ENCODE data around the gene RRAGD. TPM values are rescaled to one million over a fixed set of nuclear protein-coding genes. Genes with fewer than 3 reads are reported as not detected.
A peak's percentile ranks its signal among the peaks of the same experiment; 100 is the strongest.

RRAGD gene
- polyA plus RNA-seq, 1 donor, result 60.9 TPM

GRCh38 chr6:89350281-89350966, 61.6 kb downstream of the RRAGD start:
- H3K27ac ChIP-seq (ENCODE audit: low read length), result peak overlapping the region; percentile 30
- H3K9me3 ChIP-seq (ENCODE audit: control insufficient read depth, low read depth, low read length), result no peaks in the 10 kb centered on the region
- peaks cover 18% of the 10 kb centered on the region for H3K4me1 ChIP-seq (ENCODE audit: control insufficient read depth, insufficient read depth, low read length)
- H3K4me3 ChIP-seq (ENCODE audit: low read length), result no peak overlapping the region
- no peaks in the 10 kb centered on the region for H3K27me3 ChIP-seq (ENCODE audit: control insufficient read depth, insufficient read depth, low read length)
- WGBS (ENCODE audit: insufficient coverage, low lambda C conversion rate), result 76% methylated on average over 2 of the region's 4 CpGs
- H3K36me3 ChIP-seq (ENCODE audit: control insufficient read depth, insufficient read depth, low read length), result no peaks in the 10 kb centered on the region
- DNase-seq, result peak in 1 of 2 donors; percentile 60

GRCh38 chr6:89348372-89348771, 63.7 kb downstream of the RRAGD start:
- no CpG with 5 or more reads among the region's 1 CpG for WGBS (ENCODE audit: insufficient coverage, low lambda C conversion rate)
- H3K36me3 ChIP-seq (ENCODE audit: control insufficient read depth, insufficient read depth, low read length), result no peaks in the 10 kb centered on the region
- no peak overlapping the region for H3K27ac ChIP-seq (ENCODE audit: low read length)
- H3K27me3 ChIP-seq (ENCODE audit: control insufficient read depth, insufficient read depth, low read length), result no peaks in the 10 kb centered on the region
- peaks cover 17% of the 10 kb centered on the region for H3K4me1 ChIP-seq (ENCODE audit: control insufficient read depth, insufficient read depth, low read length)
- DNase-seq, result no peak
- no peaks in the 10 kb centered on the region for H3K9me3 ChIP-seq (ENCODE audit: control insufficient read depth, low read depth, low read length)
- no peak overlapping the region for H3K4me3 ChIP-seq (ENCODE audit: low read length)

GRCh38 chr6:89347825-89348224, 64.2 kb downstream of the RRAGD start:
- H3K27ac ChIP-seq (ENCODE audit: low read length), result no peak overlapping the region

GRCh38 chr6:89346433-89346832, 65.6 kb downstream of the RRAGD start:
- WGBS (ENCODE audit: insufficient coverage, low lambda C conversion rate), result no CpG with 5 or more reads among the region's 4 CpGs
- H3K27me3 ChIP-seq (ENCODE audit: control insufficient read depth, insufficient read depth, low read length), result no peaks in the 10 kb centered on the region
- no peak overlapping the region for H3K4me3 ChIP-seq (ENCODE audit: low read length)
- H3K9me3 ChIP-seq (ENCODE audit: control insufficient read depth, low read depth, low read length), result no peaks in the 10 kb centered on the region
- H3K4me1 ChIP-seq (ENCODE audit: control insufficient read depth, insufficient read depth, low read length), result peaks cover 14% of the 10 kb centered on the region
- DNase-seq, result no peak
- no peak overlapping the region for H3K27ac ChIP-seq (ENCODE audit: low read length)
- peaks cover 7% of the 10 kb centered on the region for H3K36me3 ChIP-seq (ENCODE audit: control insufficient read depth, insufficient read depth, low read length)

More at GRCh38 chr6:89347825-89348224, 64.2 kb downstream of the RRAGD start:
- Histone ChIP-seq H3K4me3 (ENCODE audit: low read length) (no peak overlapping the region), H3K36me3 (ENCODE audit: control insufficient read depth, insufficient read depth, low read length) (no peaks in the 10 kb centered on the region), H3K4me1 (ENCODE audit: control insufficient read depth, insufficient read depth, low read length) (peaks cover 14% of the 10 kb centered on the region), H3K27me3 (ENCODE audit: control insufficient read depth, insufficient read depth, low read length) (no peaks in the 10 kb centered on the region), H3K9me3 (ENCODE audit: control insufficient read depth, low read depth, low read length) (no peaks in the 10 kb centered on the region)
- peak in 1 of 2 donors; percentile 21 for DNase-seq
- no CpG with 5 or more reads among the region's 2 CpGs for WGBS (ENCODE audit: insufficient coverage, low lambda C conversion rate)

- Histone ChIP-seq H3K27ac (ENCODE audit: low read length) (no peak overlapping the region), H3K36me3 (ENCODE audit: control insufficient read depth, insufficient read depth, low read length) (peaks cover 51% of the 10 kb centered on the region), H3K4me1 (ENCODE audit: control insufficient read depth, insufficient read depth, low read length) (no peaks in the 10 kb centered on the region), H3K27me3 (ENCODE audit: control insufficient read depth, insufficient read depth, low read length) (no peaks in the 10 kb centered on the region), H3K4me3 (ENCODE audit: low read length) (no peak overlapping the region), H3K9me3 (ENCODE audit: control insufficient read depth, low read depth, low read length) (no peaks in the 10 kb centered on the region)
- WGBS (ENCODE audit: insufficient coverage, low lambda C conversion rate), result 100% methylated on average over 2 of the region's 2 CpGs
- no peak for DNase-seq
Measured at GRCh38 chr6:89339565-89339964, 72.5 kb downstream of the RRAGD start.

GRCh38 chr6:89335164-89335563, 76.9 kb downstream of the RRAGD start:
- WGBS (ENCODE audit: insufficient coverage, low lambda C conversion rate), result 100% methylated on average over 2 of the region's 3 CpGs
- DNase-seq, result no peak
- Histone ChIP-seq H3K27ac (ENCODE audit: low read length) (no peak overlapping the region), H3K36me3 (ENCODE audit: control insufficient read depth, insufficient read depth, low read length) (peaks cover 61% of the 10 kb centered on the region), H3K4me1 (ENCODE audit: control insufficient read depth, insufficient read depth, low read length) (no peaks in the 10 kb centered on the region), H3K9me3 (ENCODE audit: control insufficient read depth, low read depth, low read length) (no peaks in the 10 kb centered on the region), H3K4me3 (ENCODE audit: low read length) (no peak overlapping the region), H3K27me3 (ENCODE audit: control insufficient read depth, insufficient read depth, low read length) (no peaks in the 10 kb centered on the region)

GRCh38 chr6:89330910-89331309, 81.2 kb downstream of the RRAGD start:
- peaks cover 59% of the 10 kb centered on the region for H3K36me3 ChIP-seq (ENCODE audit: control insufficient read depth, insufficient read depth, low read length)
- H3K9me3 ChIP-seq (ENCODE audit: control insufficient read depth, low read depth, low read length), result no peaks in the 10 kb centered on the region
- no peak overlapping the region for H3K27ac ChIP-seq (ENCODE audit: low read length)
- no peaks in the 10 kb centered on the region for H3K27me3 ChIP-seq (ENCODE audit: control insufficient read depth, insufficient read depth, low read length)
- DNase-seq, result no peak
- H3K4me3 ChIP-seq (ENCODE audit: low read length), result no peak overlapping the region
- WGBS (ENCODE audit: insufficient coverage, low lambda C conversion rate), result 100% methylated on average over 1 of the region's 1 CpG
- no peaks in the 10 kb centered on the region for H3K4me1 ChIP-seq (ENCODE audit: control insufficient read depth, insufficient read depth, low read length)

- peaks cover 51% of the 10 kb centered on the region for H3K36me3 ChIP-seq (ENCODE audit: control insufficient read depth, insufficient read depth, low read length)
- H3K4me3 ChIP-seq (ENCODE audit: low read length), result no peak overlapping the region
- H3K27me3 ChIP-seq (ENCODE audit: control insufficient read depth, insufficient read depth, low read length), result no peaks in the 10 kb centered on the region
- no peaks in the 10 kb centered on the region for H3K9me3 ChIP-seq (ENCODE audit: control insufficient read depth, low read depth, low read length)
- DNase-seq, result no peak
- no peak overlapping the region for H3K27ac ChIP-seq (ENCODE audit: low read length)
- WGBS (ENCODE audit: insufficient coverage, low lambda C conversion rate), result 100% methylated on average over 1 of the region's 1 CpG
- no peaks in the 10 kb centered on the region for H3K4me1 ChIP-seq (ENCODE audit: control insufficient read depth, insufficient read depth, low read length)
Measured at GRCh38 chr6:89328976-89329375, 83.1 kb downstream of the RRAGD start.

GRCh38 chr6:89324304-89324703, 87.8 kb downstream of the RRAGD start:
- Histone ChIP-seq H3K27ac (ENCODE audit: low read length) (no peak overlapping the region), H3K27me3 (ENCODE audit: control insufficient read depth, insufficient read depth, low read length) (no peaks in the 10 kb centered on the region), H3K4me3 (ENCODE audit: low read length) (no peak overlapping the region), H3K4me1 (ENCODE audit: control insufficient read depth, insufficient read depth, low read length) (no peaks in the 10 kb centered on the region), H3K36me3 (ENCODE audit: control insufficient read depth, insufficient read depth, low read length) (peaks cover 21% of the 10 kb centered on the region), H3K9me3 (ENCODE audit: control insufficient read depth, low read depth, low read length) (no peaks in the 10 kb centered on the region)
- DNase-seq, result no peak
- WGBS (ENCODE audit: insufficient coverage, low lambda C conversion rate), result 30% methylated on average over 2 of the region's 3 CpGs

GRCh38 chr6:89323511-89323971, 88.5 kb downstream of the RRAGD start:
- Histone ChIP-seq H3K27ac (ENCODE audit: low read length) (no peak overlapping the region), H3K27me3 (ENCODE audit: control insufficient read depth, insufficient read depth, low read length) (no peaks in the 10 kb centered on the region), H3K9me3 (ENCODE audit: control insufficient read depth, low read depth, low read length) (no peaks in the 10 kb centered on the region), H3K36me3 (ENCODE audit: control insufficient read depth, insufficient read depth, low read length) (peaks cover 15% of the 10 kb centered on the region), H3K4me1 (ENCODE audit: control insufficient read depth, insufficient read depth, low read length) (no peaks in the 10 kb centered on the region), H3K4me3 (ENCODE audit: low read length) (no peak overlapping the region)
- DNase-seq, result no peak
- WGBS (ENCODE audit: insufficient coverage, low lambda C conversion rate), result 80% methylated on average over 1 of the region's 3 CpGs
